Right lobe of liver (tissue), 4 donors: Measurements from ENCODE around the gene NPIPB6.
"Not testable (repeated sequence)": the region's sequence is repeated elsewhere in the genome, so short reads cannot be mapped to it uniquely, and the experiment has no call there.

ENCODE experiments used
- POLR2A ChIP-seq: fragments of 450-650 bp; IDR thresholded peaks from one replicate; pipeline ENCODE4 v1.6.1; 2017; ENCODE audit warnings: antibody characterized with exemption, mild to moderate bottlenecking
- TF ChIP-seq, protein P1 (sequence below), 4 donors: fragments of 200-600 bp in 3 of 4; fragments of 450-650 bp in 1 of 4; IDR thresholded peaks; one replicate each; pipeline versions ENCODE4 v1.5.1 to v1.8.0; 2016 to 2022; ENCODE audit warnings: antibody characterized with exemption in 4 of 4, mild to moderate bottlenecking in 2 of 4
- donor health status: DM: no; HTN: no; CAD: no.
- donor health status: DM: no; HTN: no; CAD: no.
- donor health status: DM: no; HTN: yes; CAD: no.

DNA sequence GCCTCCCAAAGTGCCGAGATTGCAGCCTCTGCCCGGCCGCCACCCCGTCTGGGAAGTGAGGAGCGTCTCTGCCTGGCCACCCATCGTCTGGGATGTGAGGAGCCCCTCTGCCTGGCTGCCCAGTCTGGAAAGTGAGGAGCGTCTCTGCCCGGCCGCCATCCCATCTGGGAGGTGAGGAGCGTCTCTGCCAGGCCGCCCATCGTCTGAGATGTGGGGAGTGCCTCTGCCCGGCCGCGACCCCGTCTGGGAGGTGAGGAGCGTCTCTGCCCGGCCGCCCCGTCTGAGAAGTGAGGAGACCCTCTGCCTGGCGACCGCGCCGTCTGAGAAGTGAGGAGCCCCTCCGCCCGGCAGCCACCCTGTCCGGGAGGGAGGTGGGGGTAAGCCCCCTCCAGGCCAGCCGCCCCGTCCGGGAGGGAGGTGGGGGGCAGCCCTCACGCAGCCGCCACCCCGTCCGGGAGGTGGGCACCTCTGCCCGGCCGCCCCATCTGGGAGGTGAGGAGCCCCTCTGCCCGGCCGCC is 13.9 kb upstream of the NPIPB6 start:
- TF ChIP-seq, protein P1, sequence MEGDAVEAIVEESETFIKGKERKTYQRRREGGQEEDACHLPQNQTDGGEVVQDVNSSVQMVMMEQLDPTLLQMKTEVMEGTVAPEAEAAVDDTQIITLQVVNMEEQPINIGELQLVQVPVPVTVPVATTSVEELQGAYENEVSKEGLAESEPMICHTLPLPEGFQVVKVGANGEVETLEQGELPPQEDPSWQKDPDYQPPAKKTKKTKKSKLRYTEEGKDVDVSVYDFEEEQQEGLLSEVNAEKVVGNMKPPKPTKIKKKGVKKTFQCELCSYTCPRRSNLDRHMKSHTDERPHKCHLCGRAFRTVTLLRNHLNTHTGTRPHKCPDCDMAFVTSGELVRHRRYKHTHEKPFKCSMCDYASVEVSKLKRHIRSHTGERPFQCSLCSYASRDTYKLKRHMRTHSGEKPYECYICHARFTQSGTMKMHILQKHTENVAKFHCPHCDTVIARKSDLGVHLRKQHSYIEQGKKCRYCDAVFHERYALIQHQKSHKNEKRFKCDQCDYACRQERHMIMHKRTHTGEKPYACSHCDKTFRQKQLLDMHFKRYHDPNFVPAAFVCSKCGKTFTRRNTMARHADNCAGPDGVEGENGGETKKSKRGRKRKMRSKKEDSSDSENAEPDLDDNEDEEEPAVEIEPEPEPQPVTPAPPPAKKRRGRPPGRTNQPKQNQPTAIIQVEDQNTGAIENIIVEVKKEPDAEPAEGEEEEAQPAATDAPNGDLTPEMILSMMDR (IDR thresholded peaks at IDR 0.05) = not testable (repeated sequence)
- TF ChIP-seq POLR2A = not testable (repeated sequence)
